ENCODE data around the gene LRRC42.

GRCh38 chr1:53957194-53957818, 11.2 kb downstream of the LRRC42 start:
- TF ChIP-seq CTCF (IDR thresholded peaks at IDR 0.05; ENCODE audit: insufficient read depth, low read length, poor library complexity, severe bottlenecking) (no peak), EZH2phosphoT487 (conservative IDR thresholded peaks at IDR 0.05; ENCODE audit: low read length) (no peak)

Data from SU-DHL-6 (cell line).